Stomach (tissue), 4 donors: Measurements from ENCODE around the gene EIF4A3.

Source experiments
- EP300 ChIP-seq: sonication (generic); formaldehyde crosslinking; IDR thresholded peaks from one replicate; pipeline ENCODE4 v1.6.1; 2017; ENCODE audit warnings: antibody characterized with exemption
- POLR2AphosphoS5 ChIP-seq, 3 donors: sonication (generic); formaldehyde crosslinking; IDR thresholded peaks; one replicate each; pipeline ENCODE4 v1.6.1; 2016; ENCODE audit warnings: antibody characterized with exemption in 3 of 3
- TF ChIP-seq, protein P1 (sequence below), 7 experiments: fragments of 450-650 bp in 4 of 7; fragments of 200-600 bp in 3 of 7; sonication (generic) in 3 of 7; IDR thresholded peaks; one replicate each; pipeline ENCODE4 v1.5.1; 2016 to 2019; ENCODE audit warnings: antibody characterized with exemption in 7 of 7, control low read depth in 2 of 7, mild to moderate bottlenecking in 1 of 7

GRCh38 chr17:80109066-80109660 lies 37.8 kb downstream of the EIF4A3 start:
- TF ChIP-seq, protein P1, sequence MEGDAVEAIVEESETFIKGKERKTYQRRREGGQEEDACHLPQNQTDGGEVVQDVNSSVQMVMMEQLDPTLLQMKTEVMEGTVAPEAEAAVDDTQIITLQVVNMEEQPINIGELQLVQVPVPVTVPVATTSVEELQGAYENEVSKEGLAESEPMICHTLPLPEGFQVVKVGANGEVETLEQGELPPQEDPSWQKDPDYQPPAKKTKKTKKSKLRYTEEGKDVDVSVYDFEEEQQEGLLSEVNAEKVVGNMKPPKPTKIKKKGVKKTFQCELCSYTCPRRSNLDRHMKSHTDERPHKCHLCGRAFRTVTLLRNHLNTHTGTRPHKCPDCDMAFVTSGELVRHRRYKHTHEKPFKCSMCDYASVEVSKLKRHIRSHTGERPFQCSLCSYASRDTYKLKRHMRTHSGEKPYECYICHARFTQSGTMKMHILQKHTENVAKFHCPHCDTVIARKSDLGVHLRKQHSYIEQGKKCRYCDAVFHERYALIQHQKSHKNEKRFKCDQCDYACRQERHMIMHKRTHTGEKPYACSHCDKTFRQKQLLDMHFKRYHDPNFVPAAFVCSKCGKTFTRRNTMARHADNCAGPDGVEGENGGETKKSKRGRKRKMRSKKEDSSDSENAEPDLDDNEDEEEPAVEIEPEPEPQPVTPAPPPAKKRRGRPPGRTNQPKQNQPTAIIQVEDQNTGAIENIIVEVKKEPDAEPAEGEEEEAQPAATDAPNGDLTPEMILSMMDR (IDR thresholded peaks at IDR 0.05) = no peak
- TF ChIP-seq EP300 (no peak), POLR2AphosphoS5 (IDR thresholded peaks at IDR 0.05) (no peak)
